IMR-90 (cell line): Measurements from ENCODE around the gene LIX1. TPM values are rescaled to one million over a fixed set of nuclear protein-coding genes. Genes with fewer than 3 reads are reported as not detected.

Experiments used
- ATAC-seq: fragments of 200-7000 bp; cut with Tn5 transposase; 2 replicates; pipeline ENCODE4 v1.9.1; 2020; ENCODE audit warnings: low read depth, mild to moderate bottlenecking, moderate library complexity
- BruUV-seq: library from RNA; stranded (reverse); fragments of 400-500 nt; replicated peaks from 2 replicates; lab custom pipeline; 2021; lab: Mats Ljungman, UMichigan
- CTCF ChIA-PET: fragments of 300-600 bp; formaldehyde crosslinking; extraction: SDS; loops from one replicate; lab custom pipeline; 2021; ENCODE audit warnings: antibody characterized with exemption; lab: Yijun Ruan, JAX
- POLR2A ChIA-PET: fragments of 300-600 bp; sonication (Branson Sonifier 250); formaldehyde crosslinking; loops from one replicate; lab custom pipeline; 2022; ENCODE audit warnings: antibody characterized with exemption; ENCODE audit not compliant: unreplicated experiment; lab: Charles Lee
- DNase-seq: peaks from one replicate; pipeline ENCODE4 v3.0.0; 2013
- H2AFZ ChIP-seq: replicated peaks from 2 replicates; pipeline ENCODE3; 2013; ENCODE audit warnings: low read length, mild to moderate bottlenecking; ENCODE audit not compliant: poor library complexity
- H2AK5ac ChIP-seq: 2 replicates; pipeline ENCODE4 v1.6.1; 2013; ENCODE audit warnings: low read depth, low read length, inconsistent platforms
- H2AK9ac ChIP-seq: replicated peaks from 2 replicates; pipeline ENCODE3; 2013; ENCODE audit warnings: mild to moderate bottlenecking, low read depth, low read length, moderate library complexity; ENCODE audit not compliant: poor library complexity
- H2BK120ac ChIP-seq: 2 replicates; pipeline ENCODE4 v1.6.1; 2013; ENCODE audit warnings: low read depth, low read length, inconsistent platforms
- H2BK15ac ChIP-seq: 3 replicates; pipeline ENCODE4 v1.6.1; 2013; ENCODE audit warnings: low read depth, low read length, inconsistent platforms
- H2BK20ac ChIP-seq: 2 replicates; pipeline ENCODE4 v1.6.1; 2013; ENCODE audit warnings: low read depth, mild to moderate bottlenecking, inconsistent platforms, low read length, moderate library complexity
- H2BK5ac ChIP-seq: 2 replicates; pipeline ENCODE4 v1.6.1; 2013; ENCODE audit warnings: mild to moderate bottlenecking, low read depth, low read length, inconsistent platforms; ENCODE audit not compliant: poor library complexity, severe bottlenecking
- H3K14ac ChIP-seq: replicated peaks from 2 replicates; pipeline ENCODE4 v1.6.1; 2013; ENCODE audit warnings: low read depth, low read length, inconsistent platforms
- H3K18ac ChIP-seq: 2 replicates; pipeline ENCODE4 v1.6.1; 2013; ENCODE audit warnings: low read depth, low read length, control low read depth
- H3K23ac ChIP-seq: 2 replicates; pipeline ENCODE4 v1.6.1; 2013; ENCODE audit warnings: low read depth, low read length, inconsistent platforms
- H3K27ac ChIP-seq: 2 replicates; pipeline ENCODE4 v1.5.1; 2013; ENCODE audit warnings: mild to moderate bottlenecking, control low read depth, low read length; ENCODE audit not compliant: insufficient read depth
- H3K27me3 ChIP-seq: 2 replicates; pipeline ENCODE4 v1.6.1; 2013; ENCODE audit warnings: low read length; ENCODE audit not compliant: control insufficient read depth, insufficient read depth
- H3K36me3 ChIP-seq: 2 replicates; pipeline ENCODE4 v1.6.1; 2013; ENCODE audit warnings: low read length, mixed read lengths; ENCODE audit not compliant: control insufficient read depth, insufficient read depth
- H3K4ac ChIP-seq: 2 replicates; pipeline ENCODE4 v1.6.1; 2013; ENCODE audit warnings: low read depth, low read length, inconsistent platforms
- H3K4me1 ChIP-seq: 2 replicates; pipeline ENCODE4 v1.6.1; 2013; ENCODE audit warnings: low read length, mixed read lengths; ENCODE audit not compliant: control insufficient read depth, insufficient read depth
- H3K4me2 ChIP-seq: 2 replicates; pipeline ENCODE4 v1.6.1; 2013; ENCODE audit warnings: low read depth, mild to moderate bottlenecking, control low read depth, low read length, moderate library complexity
- H3K4me3 ChIP-seq: 2 replicates; pipeline ENCODE4 v1.5.1; 2013; ENCODE audit warnings: low read depth, mild to moderate bottlenecking, control low read depth, low read length, moderate library complexity; ENCODE audit not compliant: insufficient read depth
- H3K56ac ChIP-seq: 2 replicates; pipeline ENCODE4 v1.6.1; 2013; ENCODE audit warnings: low read length, inconsistent platforms; ENCODE audit not compliant: insufficient read depth; ENCODE audit errors: extremely low read depth
- H3K79me1 ChIP-seq, 2 experiments: 2 replicates each; pipeline ENCODE4 v1.6.1; 2013; ENCODE audit warnings: low read length in 2 of 2, inconsistent platforms in 1 of 2, low read depth in 1 of 2
- H3K9ac ChIP-seq: 2 replicates; pipeline ENCODE4 v1.6.1; 2013; ENCODE audit warnings: low read depth, low read length, control low read depth
- H3K9me1 ChIP-seq: 2 replicates; pipeline ENCODE4 v1.6.1; 2013; ENCODE audit warnings: low read length, inconsistent platforms; ENCODE audit not compliant: insufficient read depth
- H3K9me3 ChIP-seq: 2 replicates; pipeline ENCODE4 v1.6.1; 2013; ENCODE audit warnings: low read length; ENCODE audit not compliant: control insufficient read depth, insufficient read depth
- H4K20me1 ChIP-seq: 2 replicates; pipeline ENCODE4 v1.6.1; 2013; ENCODE audit warnings: low read length, inconsistent platforms; ENCODE audit not compliant: insufficient read depth
- H4K5ac ChIP-seq: 2 replicates; pipeline ENCODE4 v1.6.1; 2013; ENCODE audit warnings: mild to moderate bottlenecking, low read depth, low read length, control low read depth
- H4K8ac ChIP-seq, 2 experiments: 2 replicates each; pipeline ENCODE4 v1.6.1; 2013; ENCODE audit warnings: low read depth in 2 of 2, low read length in 2 of 2, control low read depth in 1 of 2, inconsistent platforms in 1 of 2
- H4K91ac ChIP-seq: 2 replicates; pipeline ENCODE4 v1.6.1; 2013; ENCODE audit warnings: low read depth, low read length, inconsistent platforms; ENCODE audit not compliant: insufficient read depth
- CEBPB ChIP-seq: IDR thresholded peaks from 2 replicates; pipeline ENCODE4 v1.6.1; 2012; ENCODE audit warnings: low read depth, low read length, improper control_type of control experiment
- FOS ChIP-seq: fragments of 150-350 bp; IDR thresholded peaks from 2 replicates; pipeline ENCODE4 v1.6.1; 2016; ENCODE audit warnings: low read depth, low read length
- MAFK ChIP-seq: IDR thresholded peaks from 2 replicates; pipeline ENCODE4 v1.6.1; 2012; ENCODE audit warnings: low read depth, low read length, improper control_type of control experiment
- dilution Hi-C: fragments of 300-500 bp; cut with HindIII; formaldehyde crosslinking; loops from one replicate; pipeline ENCODE4 v1.14.3; 2018; ENCODE audit warnings: low sequenced_read_pairs; ENCODE audit not compliant: unreplicated experiment
- in situ Hi-C: fragments of 300-500 bp; cut with MboI; formaldehyde crosslinking; loops from 3 replicates; pipeline ENCODE4 v1.14.3; 2019; ENCODE audit warnings: low sequenced_read_pairs, inconsistent platforms, mixed read lengths
- intact Hi-C: fragments of 100-400 bp; cut with micrococcal nuclease; formaldehyde crosslinking; loops from 2 replicates; pipeline ENCODE4 v1.10.0; 2022
- polyA plus RNA-seq, 3 experiments: library from polyadenylated mRNA; depleted of rRNA; stranded (reverse); fragments of >200 nt; gene quantifications; 2 replicates each; pipeline ENCODE4 v1.2.3, GENCODE V29; 2012; ENCODE audit warnings: low replicate concordance in 1 of 3
- total RNA-seq: library from RNA; depleted of rRNA; stranded (reverse); fragments of >200 nt; gene quantifications from 2 replicates; pipeline ENCODE4 v1.2.3, GENCODE V29; 2012

The LIX1 gene
- total and polyA plus RNA-seq, 2 of the 4 experiments (the other 2 are of a cell fraction), result not detected

- Histone ChIP-seq H3K4me3 (no peak overlapping the region), H3K4ac (no peak overlapping the region), H3K23ac (no peak overlapping the region), H4K20me1 (no peaks in the 10 kb centered on the region), H2AK9ac (no peak overlapping the region), H3K79me1 (peaks cover 0 to 3% of the 10 kb centered on the region in 2 experiments; a peak in 1 of 4 replicates), H2AFZ (no peak overlapping the region), H3K9me3 (no peaks in the 10 kb centered on the region), H3K9me1 (no peaks in the 10 kb centered on the region), H3K9ac (no peak overlapping the region), H4K8ac (no peak overlapping the region), H2BK5ac (no peak overlapping the region), H3K4me1 (no peaks in the 10 kb centered on the region), H3K36me3 (peaks cover 11% of the 10 kb centered on the region), H2BK120ac (no peak overlapping the region), H3K27me3 (no peaks in the 10 kb centered on the region), H3K14ac (no peak overlapping the region), H2BK15ac (no peak overlapping the region), H3K18ac (no peak overlapping the region), H2BK20ac (no peak overlapping the region), H2AK5ac (no peak overlapping the region), H3K27ac (no peak overlapping the region), H3K4me2 (no peak overlapping the region), H4K91ac (no peak overlapping the region), H3K56ac (no peak overlapping the region), H4K5ac (no peak overlapping the region)
- BruUV-seq, result no TSS peak
- TF ChIP-seq CEBPB (peak; percentile 39; the same call in 1 of the 2 replicates), FOS (no peak), MAFK (no peak)
- ChIA-PET POLR2A (no interaction called here), CTCF (interaction anchor here (1.1 to 1.2 kb wide), 2 partner anchors 296 to 369 kb away, joined by 4 to 6 read pairs; no protein-coding TSS in a partner anchor)
- peak; percentile 52 for ATAC-seq
- peak; percentile 50 for DNase-seq
- dilution Hi-C loops, result loop anchor here (25.0 kb wide), 2 partner anchors 278 to 378 kb away; partner anchors contain the start of gene ERAP2
- intact Hi-C loops, result loop anchor here (5.0 kb wide), 2 partner anchors 538 to 1607 kb away; partner anchors contain the start of gene RGMB
- in situ Hi-C loops, result loop anchor here (5.0 to 25.0 kb wide), 3 partner anchors 293 to 553 kb away; no protein-coding TSS in a partner anchor
Measured at GRCh38 chr5:97164846-97165245, 22.4 kb upstream of the LIX1 start.
